SK-N-SH treated with all-trans-retinoic acid at 6 μM for 48 hours (cell line): ENCODE data around the gene IFNK.

Experiments used
- CREB5 ChIP-seq: fragments of 250-450 bp; sonication (Bioruptor Pico); IDR thresholded peaks from 2 replicates; pipeline ENCODE4 v1.5.1; 2020; ENCODE audit warnings: low read depth, mild to moderate bottlenecking, moderate library complexity
- GLIS3 ChIP-seq: fragments of 250-450 bp; sonication (Bioruptor Pico); IDR thresholded peaks from 2 replicates; pipeline ENCODE4 v1.5.0; 2020; ENCODE audit warnings: mild to moderate bottlenecking, moderate library complexity
- ISL1 ChIP-seq: fragments of 250-450 bp; sonication (Bioruptor Pico); IDR thresholded peaks from 2 replicates; pipeline ENCODE4 v2.1.2; 2022; ENCODE audit warnings: mild to moderate bottlenecking, moderate library complexity
- PPARA ChIP-seq: fragments of 250-450 bp; sonication (Bioruptor Pico); IDR thresholded peaks from 2 replicates; pipeline ENCODE4 v1.5.0; 2020; ENCODE audit warnings: mild to moderate bottlenecking, borderline replicate concordance
- RARB ChIP-seq: fragments of 250-450 bp; sonication (Bioruptor Pico); IDR thresholded peaks from 2 replicates; pipeline ENCODE4 v1.8.0; 2021; ENCODE audit warnings: mild to moderate bottlenecking, moderate library complexity
- ZFP3 ChIP-seq: fragments of 250-450 bp; sonication (Bioruptor Pico); IDR thresholded peaks from 2 replicates; pipeline ENCODE4 v1.5.0; 2020; ENCODE audit warnings: mild to moderate bottlenecking, moderate library complexity
- ZFP30 ChIP-seq: fragments of 450-650 bp; formaldehyde crosslinking; IDR thresholded peaks from 2 replicates; pipeline ENCODE4 v1.5.0; 2022; ENCODE audit warnings: mild to moderate bottlenecking, moderate library complexity

GRCh38 chr9:27505744-27506161 is 18.3 kb upstream of the IFNK start:
- TF ChIP-seq ISL1 (CRISPR knock-in tag) = no peak
- no peak for TF ChIP-seq ZFP3 (CRISPR knock-in tag)
- TF ChIP-seq CREB5 = no peak
- TF ChIP-seq PPARA (CRISPR knock-in tag) = no peak
- TF ChIP-seq RARB (CRISPR knock-in tag) = no peak
- no peak for TF ChIP-seq GLIS3 (CRISPR knock-in tag)
- no peak for TF ChIP-seq ZFP30
